ENCODE data around the gene STARD9.

Gene STARD9

DNA sequence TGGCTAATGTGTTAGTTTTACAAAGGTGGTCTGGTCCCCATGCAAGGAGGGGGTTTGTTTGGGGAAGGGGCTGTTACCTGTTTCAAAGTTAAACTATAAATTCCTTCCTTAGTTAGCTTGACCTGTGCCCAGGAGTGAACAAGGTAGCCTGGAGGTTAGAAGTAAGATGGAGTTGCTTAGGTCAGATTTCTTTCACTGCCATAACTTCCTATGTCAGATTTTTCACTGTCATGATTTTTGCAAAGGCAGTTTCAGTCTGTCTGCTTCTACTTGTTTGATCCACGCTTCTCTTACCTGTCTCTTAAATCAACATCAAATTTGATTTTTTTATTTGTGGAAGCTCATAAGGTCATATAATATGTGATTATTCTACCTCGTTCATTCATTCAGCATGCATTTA, 28.6 kb downstream of the STARD9 start:
- DNase-seq (ENCODE audit: low read depth): no peak
- no peak overlapping the region for H3K4me3 ChIP-seq (ENCODE audit: low read depth, low read length)
- TF ChIP-seq, protein P1, sequence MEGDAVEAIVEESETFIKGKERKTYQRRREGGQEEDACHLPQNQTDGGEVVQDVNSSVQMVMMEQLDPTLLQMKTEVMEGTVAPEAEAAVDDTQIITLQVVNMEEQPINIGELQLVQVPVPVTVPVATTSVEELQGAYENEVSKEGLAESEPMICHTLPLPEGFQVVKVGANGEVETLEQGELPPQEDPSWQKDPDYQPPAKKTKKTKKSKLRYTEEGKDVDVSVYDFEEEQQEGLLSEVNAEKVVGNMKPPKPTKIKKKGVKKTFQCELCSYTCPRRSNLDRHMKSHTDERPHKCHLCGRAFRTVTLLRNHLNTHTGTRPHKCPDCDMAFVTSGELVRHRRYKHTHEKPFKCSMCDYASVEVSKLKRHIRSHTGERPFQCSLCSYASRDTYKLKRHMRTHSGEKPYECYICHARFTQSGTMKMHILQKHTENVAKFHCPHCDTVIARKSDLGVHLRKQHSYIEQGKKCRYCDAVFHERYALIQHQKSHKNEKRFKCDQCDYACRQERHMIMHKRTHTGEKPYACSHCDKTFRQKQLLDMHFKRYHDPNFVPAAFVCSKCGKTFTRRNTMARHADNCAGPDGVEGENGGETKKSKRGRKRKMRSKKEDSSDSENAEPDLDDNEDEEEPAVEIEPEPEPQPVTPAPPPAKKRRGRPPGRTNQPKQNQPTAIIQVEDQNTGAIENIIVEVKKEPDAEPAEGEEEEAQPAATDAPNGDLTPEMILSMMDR (conservative IDR thresholded peaks at IDR 0.05; ENCODE audit: low read depth, low read length): no peak

DNA sequence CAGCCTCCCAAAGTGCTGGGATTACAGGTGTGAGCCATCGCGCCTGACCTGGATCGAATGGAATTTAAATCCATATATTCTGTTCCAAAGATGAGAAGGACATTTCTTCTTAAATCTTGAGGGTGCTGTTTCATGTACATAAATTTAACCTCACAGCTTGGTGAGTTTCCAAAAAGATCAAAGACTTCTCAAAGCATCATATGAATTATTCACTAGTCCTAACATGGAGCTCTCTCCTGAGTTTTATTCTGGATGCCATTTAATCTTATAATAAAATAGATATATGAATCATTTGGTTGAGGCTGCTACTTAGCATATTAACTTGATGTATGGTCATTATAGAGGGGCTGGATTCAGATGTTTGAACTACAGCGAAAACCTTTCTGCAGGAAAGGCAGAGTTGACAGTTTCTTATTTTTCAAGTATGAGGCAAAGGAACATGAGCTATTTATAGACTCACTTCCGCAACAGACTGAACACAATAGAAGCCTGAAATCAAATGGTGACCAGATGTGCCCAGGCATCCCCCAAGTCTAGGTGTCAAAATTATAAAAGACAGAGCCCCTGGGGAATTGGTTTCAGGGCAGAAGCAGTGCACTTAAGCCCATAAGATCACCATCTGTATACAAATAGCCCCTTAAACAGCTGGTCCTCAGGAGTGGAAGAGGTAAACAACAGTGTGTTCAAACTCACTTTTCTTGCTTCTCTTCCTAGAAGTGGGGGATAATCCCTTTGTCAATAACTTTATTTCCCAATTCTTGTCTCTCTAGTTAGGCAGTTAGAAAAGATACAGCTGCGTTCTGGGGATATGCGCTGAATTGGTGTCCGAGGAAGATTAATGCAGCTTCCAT, 29.7 kb downstream of the STARD9 start:
- H3K4me3 ChIP-seq (ENCODE audit: low read depth, low read length): no peak overlapping the region
- TF ChIP-seq, protein P1 (conservative IDR thresholded peaks at IDR 0.05; ENCODE audit: low read depth, low read length): no peak
- DNase-seq (ENCODE audit: low read depth): peak; percentile 62

- DNase-seq (ENCODE audit: low read depth): no peak
- TF ChIP-seq, protein P1 (conservative IDR thresholded peaks at IDR 0.05; ENCODE audit: low read depth, low read length): no peak
- no peak overlapping the region for H3K4me3 ChIP-seq (ENCODE audit: low read depth, low read length)
Measured at GRCh38 chr15:42605796-42606195, 30.4 kb downstream of the STARD9 start.

GRCh38 chr15:42608110-42608531, 32.7 kb downstream of the STARD9 start:
- TF ChIP-seq, protein P1 (conservative IDR thresholded peaks at IDR 0.05; ENCODE audit: low read depth, low read length): no peak
- H3K4me3 ChIP-seq (ENCODE audit: low read depth, low read length): no peak overlapping the region
- DNase-seq (ENCODE audit: low read depth): peak; percentile 29

GRCh38 chr15:42608752-42609488, 33.5 kb downstream of the STARD9 start:
- DNase-seq (ENCODE audit: low read depth): no peak
- TF ChIP-seq, protein P1 (conservative IDR thresholded peaks at IDR 0.05; ENCODE audit: low read depth, low read length): no peak
- no peak overlapping the region for H3K4me3 ChIP-seq (ENCODE audit: low read depth, low read length)

DNA sequence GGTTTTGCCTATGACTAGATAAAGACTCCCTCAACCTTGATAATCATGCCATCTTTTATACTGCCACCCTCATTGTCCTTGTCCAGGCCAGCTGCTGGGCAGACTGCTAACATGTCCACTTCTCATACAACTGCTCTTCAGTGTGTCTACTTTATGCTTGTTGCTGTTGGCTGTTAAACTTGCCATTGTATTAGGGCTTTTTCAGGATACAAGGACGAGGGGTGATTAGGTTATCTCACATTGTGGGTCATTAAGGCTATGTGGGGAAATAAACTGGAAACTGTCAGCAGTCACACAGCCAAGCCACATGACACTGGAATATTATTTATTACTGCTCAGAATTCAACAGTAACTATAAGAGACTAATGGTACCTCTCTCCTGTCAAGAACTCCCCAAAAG, 36.1 kb downstream of the STARD9 start:
- DNase-seq (ENCODE audit: low read depth): no peak
- no peak overlapping the region for H3K4me3 ChIP-seq (ENCODE audit: low read depth, low read length)
- TF ChIP-seq, protein P1 (conservative IDR thresholded peaks at IDR 0.05; ENCODE audit: low read depth, low read length): no peak

Data from choroid plexus epithelial cell (primary cell).